ENCODE data around the gene ZNF234.
A peak's percentile ranks its signal among the peaks of the same experiment; 100 is the strongest.

The ZNF234 gene

DNA sequence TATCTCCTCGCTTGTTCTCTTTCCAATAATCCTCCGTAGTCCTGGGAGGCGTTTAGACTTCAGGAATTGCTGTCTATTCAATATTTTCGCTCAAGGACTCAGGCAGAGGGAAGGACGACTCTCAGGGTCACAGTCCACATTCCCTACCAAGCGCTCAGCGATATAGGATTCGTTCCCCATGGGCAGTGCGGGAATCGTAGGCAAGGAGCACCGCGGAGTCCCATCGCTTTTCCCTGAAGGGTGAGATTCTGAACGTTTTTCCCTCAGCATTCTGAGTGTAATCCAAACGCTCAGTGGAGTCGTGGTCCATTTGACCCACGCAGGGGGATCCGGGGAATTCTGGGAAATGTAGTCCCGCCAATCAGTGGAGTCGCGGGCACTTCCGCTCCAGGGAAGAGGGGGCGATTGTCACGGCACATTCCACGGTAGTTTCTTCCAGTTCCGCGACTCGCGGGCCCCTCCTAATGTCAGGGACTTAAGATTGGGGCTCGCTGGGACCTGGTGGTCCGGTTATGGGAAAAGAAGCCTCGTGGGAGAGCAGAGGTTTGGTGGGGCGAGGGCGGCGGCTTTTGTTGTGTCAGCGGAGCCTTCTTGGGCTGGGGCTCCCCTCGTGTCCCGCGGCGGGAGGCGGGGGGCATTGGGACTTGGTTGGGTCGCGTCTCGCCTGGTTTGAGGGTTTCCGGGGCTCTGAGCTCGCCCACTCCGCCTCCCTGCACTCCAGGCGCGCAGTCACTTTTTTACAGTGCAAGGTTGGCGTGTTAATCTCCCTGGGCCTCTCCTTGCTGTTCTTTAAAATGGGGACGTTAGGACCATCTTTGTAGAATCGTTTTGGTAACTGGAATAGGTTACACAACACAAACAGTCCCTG lies at the start of gene ZNF234:
TSS of gene ZNF234 (plus strand) at position 364 of the 868 bp plus-strand sequence. CDS start 3,079 bp downstream, outside the sequence.
- Histone ChIP-seq H3K27ac (ENCODE audit: low read length) (peak within 1 kb of the TSS; percentile 55), H3K9ac (ENCODE audit: low read length in 2 of 2) (peak within 1 kb of the TSS; percentile 69 to 92), H3K4me1 (ENCODE audit: control insufficient read depth, insufficient read depth, low read length) (peaks cover 12% of the 10 kb centered on the region), H3K4me3 (ENCODE audit: low read length in 2 of 2) (peak within 1 kb of the TSS; percentile 95 to 98), H3K9me3 (ENCODE audit: control insufficient read depth in 2 of 2, low read length in 2 of 2) (no peaks in the 10 kb centered on the region), H3K27me3 (ENCODE audit: control insufficient read depth in 1 of 2, insufficient read depth in 2 of 2, low read length in 2 of 2) (no peaks in the 10 kb centered on the region), H3K36me3 (ENCODE audit: control insufficient read depth in 2 of 2, insufficient read depth in 2 of 2, low read length in 2 of 2) (peaks cover 14 to 22% of the 10 kb centered on the region in 2 donors)

DNA sequence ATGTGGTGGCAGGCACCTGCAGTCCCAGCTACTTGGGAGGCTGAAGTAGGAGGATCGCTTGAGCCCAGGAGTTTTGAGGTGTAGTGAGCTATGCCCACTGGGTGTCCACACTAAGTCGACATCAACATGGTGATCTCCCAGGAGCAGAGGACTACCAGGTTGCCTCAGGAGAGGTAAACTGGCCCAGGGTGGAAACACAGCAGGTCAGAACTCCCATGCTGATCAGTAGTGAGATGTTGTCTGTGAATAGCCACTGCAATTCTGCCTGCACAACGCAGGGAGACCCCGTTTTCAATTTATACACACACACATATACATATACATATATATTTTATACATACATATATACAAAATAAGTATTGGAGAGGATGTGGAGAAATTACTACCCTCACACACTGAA lies 49.2 kb upstream of the ZNF234 start:
- H3K27me3 ChIP-seq (ENCODE audit: control insufficient read depth in 1 of 2, insufficient read depth in 2 of 2, low read length in 2 of 2), result no peaks in the 10 kb centered on the region
- no peaks in the 10 kb centered on the region for H3K9me3 ChIP-seq (ENCODE audit: control insufficient read depth in 2 of 2, low read length in 2 of 2)
- no peaks in the 10 kb centered on the region for H3K4me1 ChIP-seq (ENCODE audit: control insufficient read depth, insufficient read depth, low read length)
- peaks cover 0 to 4% of the 10 kb centered on the region in 2 donors for H3K36me3 ChIP-seq (ENCODE audit: control insufficient read depth in 2 of 2, insufficient read depth in 2 of 2, low read length in 2 of 2)
- no peak overlapping the region for H3K4me3 ChIP-seq (ENCODE audit: low read length in 2 of 2)
- no peak overlapping the region for H3K9ac ChIP-seq (ENCODE audit: low read length in 2 of 2)
- H3K27ac ChIP-seq (ENCODE audit: low read length), result no peak overlapping the region

DNA sequence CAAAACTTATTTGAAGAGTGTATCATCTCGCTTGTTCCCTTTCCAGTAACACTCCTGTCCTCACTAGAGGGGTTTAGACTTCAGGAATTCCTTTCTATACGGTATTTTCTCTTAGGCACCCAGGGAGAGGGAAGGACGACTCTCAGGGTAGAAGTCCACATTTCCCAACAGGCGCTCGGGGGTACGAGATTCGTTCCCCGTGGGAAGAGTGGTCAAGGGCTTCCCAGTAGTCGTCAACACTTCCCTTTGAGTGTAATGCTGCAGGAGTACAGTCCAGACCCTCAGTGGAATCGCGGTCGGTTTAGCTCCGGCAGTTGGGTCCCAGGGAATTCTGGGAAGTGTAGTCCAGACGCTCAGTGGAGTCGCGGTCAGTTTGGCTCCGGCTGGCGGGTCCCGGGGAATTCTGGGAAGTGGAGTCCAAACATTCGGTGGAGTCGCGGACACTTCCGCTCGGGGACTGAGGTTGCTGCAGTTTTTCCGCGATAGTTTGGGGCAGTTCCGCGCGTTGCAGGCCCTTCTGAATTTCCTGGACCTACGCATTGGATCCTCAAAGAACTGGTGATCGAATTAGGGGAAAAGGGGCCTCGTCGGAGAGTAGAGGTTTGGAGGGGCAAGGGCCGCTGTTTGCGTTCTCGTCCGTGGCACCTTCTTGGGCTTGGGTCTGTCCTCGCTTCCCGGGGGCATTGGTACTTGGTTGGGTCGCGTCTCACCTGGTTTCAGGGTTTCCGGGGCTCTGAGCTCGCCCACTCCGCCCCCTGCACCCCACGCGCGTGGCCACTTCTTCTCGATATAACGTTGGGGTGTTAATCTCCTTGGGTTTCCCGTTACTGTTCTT lies 47.2 kb upstream of the ZNF234 start, which contains the start of gene ZNF224:
TSS of gene ZNF224 (plus strand) at position 431 of the 835 bp plus-strand sequence. CDS start 3,513 bp downstream, outside the sequence.
- Histone ChIP-seq H3K27me3 (ENCODE audit: control insufficient read depth in 1 of 2, insufficient read depth in 2 of 2, low read length in 2 of 2) (no peaks in the 10 kb centered on the region), H3K9ac (ENCODE audit: low read length in 2 of 2) (peak within 1 kb of the TSS; percentile 72 to 80), H3K27ac (ENCODE audit: low read length) (peak within 1 kb of the TSS; percentile 47), H3K4me1 (ENCODE audit: control insufficient read depth, insufficient read depth, low read length) (no peaks in the 10 kb centered on the region), H3K4me3 (ENCODE audit: low read length in 2 of 2) (peak within 1 kb of the TSS; percentile 87 to 94), H3K9me3 (ENCODE audit: control insufficient read depth in 2 of 2, low read length in 2 of 2) (no peaks in the 10 kb centered on the region), H3K36me3 (ENCODE audit: control insufficient read depth in 2 of 2, insufficient read depth in 2 of 2, low read length in 2 of 2) (peaks cover 4 to 20% of the 10 kb centered on the region in 2 donors)

DNA sequence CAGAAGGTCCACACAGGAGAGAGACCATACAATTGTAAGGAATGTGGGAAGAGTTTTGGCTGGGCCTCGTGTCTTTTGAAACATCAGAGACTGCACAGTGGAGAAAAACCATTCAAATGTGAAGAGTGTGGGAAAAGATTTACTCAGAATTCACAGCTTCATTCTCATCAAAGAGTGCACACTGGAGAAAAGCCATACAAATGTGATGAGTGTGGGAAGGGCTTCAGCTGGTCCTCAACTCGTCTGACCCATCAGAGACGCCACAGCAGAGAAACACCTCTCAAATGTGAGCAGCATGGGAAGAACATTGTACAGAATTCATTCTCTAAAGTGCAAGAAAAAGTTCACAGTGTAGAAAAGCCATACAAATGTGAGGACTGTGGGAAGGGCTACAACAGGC lies 33.6 kb upstream of the ZNF234 start:
- Histone ChIP-seq H3K27me3 (ENCODE audit: control insufficient read depth in 1 of 2, insufficient read depth in 2 of 2, low read length in 2 of 2) (no peaks in the 10 kb centered on the region), H3K36me3 (ENCODE audit: control insufficient read depth in 2 of 2, insufficient read depth in 2 of 2, low read length in 2 of 2) (peaks cover 25 to 36% of the 10 kb centered on the region in 2 donors), H3K27ac (ENCODE audit: low read length) (no peak overlapping the region), H3K9me3 (ENCODE audit: control insufficient read depth in 2 of 2, low read length in 2 of 2) (peaks cover 25 to 27% of the 10 kb centered on the region in 2 donors), H3K4me3 (ENCODE audit: low read length in 2 of 2) (no peak overlapping the region), H3K9ac (ENCODE audit: low read length in 2 of 2) (no peak overlapping the region), H3K4me1 (ENCODE audit: control insufficient read depth, insufficient read depth, low read length) (peaks cover 5% of the 10 kb centered on the region)

DNA sequence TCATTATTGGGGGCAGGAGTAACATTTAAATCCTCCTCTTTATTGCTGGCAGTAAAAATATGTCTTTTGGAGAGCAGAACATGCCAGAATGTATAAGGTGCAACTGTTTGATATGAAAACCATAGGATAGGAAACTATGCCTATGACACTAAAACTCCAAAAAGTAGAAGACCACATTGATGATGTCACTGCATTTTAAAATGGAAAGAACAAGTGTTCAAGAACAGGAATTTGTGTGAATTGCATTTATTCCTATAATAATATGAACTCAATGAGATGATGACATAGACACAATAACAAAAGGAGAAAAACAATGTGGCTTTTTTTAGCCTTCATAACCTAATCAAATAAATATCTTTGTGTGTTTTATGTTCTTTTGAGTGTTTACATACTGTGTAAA lies 31.9 kb upstream of the ZNF234 start:
- Histone ChIP-seq H3K27me3 (ENCODE audit: control insufficient read depth in 1 of 2, insufficient read depth in 2 of 2, low read length in 2 of 2) (no peaks in the 10 kb centered on the region), H3K36me3 (ENCODE audit: control insufficient read depth in 2 of 2, insufficient read depth in 2 of 2, low read length in 2 of 2) (peaks cover 17 to 21% of the 10 kb centered on the region in 2 donors), H3K27ac (ENCODE audit: low read length) (no peak overlapping the region), H3K4me3 (ENCODE audit: low read length in 2 of 2) (no peak overlapping the region), H3K9ac (ENCODE audit: low read length in 2 of 2) (no peak overlapping the region), H3K9me3 (ENCODE audit: control insufficient read depth in 2 of 2, low read length in 2 of 2) (peaks cover 25 to 27% of the 10 kb centered on the region in 2 donors), H3K4me1 (ENCODE audit: control insufficient read depth, insufficient read depth, low read length) (peaks cover 12% of the 10 kb centered on the region)

DNA sequence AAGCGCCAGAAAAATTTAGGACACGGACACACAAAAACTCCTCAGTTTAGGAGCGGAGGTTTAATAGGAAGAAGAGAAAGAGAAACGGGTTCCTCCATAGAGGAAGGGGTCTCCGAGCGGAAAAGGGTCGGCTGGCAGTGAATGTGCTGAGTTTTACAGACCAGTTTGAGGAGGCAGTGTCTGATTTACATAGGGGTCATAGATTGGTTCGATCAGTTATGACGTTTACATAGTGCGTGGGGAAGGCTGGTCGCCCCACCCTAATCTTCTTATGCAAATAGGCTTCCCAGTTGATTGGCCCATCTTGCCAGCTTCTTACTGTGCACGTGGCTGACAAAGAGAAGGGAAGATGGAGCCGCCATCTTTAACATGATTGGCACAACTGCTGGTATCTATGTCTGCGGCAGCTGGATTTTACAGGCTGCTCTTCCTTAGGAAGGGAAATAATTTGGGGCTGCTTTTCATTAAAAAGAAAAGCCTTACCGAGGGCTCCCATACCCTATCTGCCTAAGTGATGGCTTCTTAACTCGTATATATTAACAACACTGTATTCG lies 29.4 kb upstream of the ZNF234 start:
- Histone ChIP-seq H3K4me1 (ENCODE audit: control insufficient read depth, insufficient read depth, low read length) (peaks cover 12% of the 10 kb centered on the region), H3K4me3 (ENCODE audit: low read length in 2 of 2) (peak overlapping the region; percentile 65 to 89), H3K9me3 (ENCODE audit: control insufficient read depth in 2 of 2, low read length in 2 of 2) (peaks cover 17 to 21% of the 10 kb centered on the region in 2 donors), H3K27me3 (ENCODE audit: control insufficient read depth in 1 of 2, insufficient read depth in 2 of 2, low read length in 2 of 2) (no peaks in the 10 kb centered on the region), H3K27ac (ENCODE audit: low read length) (no peak overlapping the region), H3K36me3 (ENCODE audit: control insufficient read depth in 2 of 2, insufficient read depth in 2 of 2, low read length in 2 of 2) (peaks cover 11 to 18% of the 10 kb centered on the region in 2 donors), H3K9ac (ENCODE audit: low read length in 2 of 2) (no peak overlapping the region)

DNA sequence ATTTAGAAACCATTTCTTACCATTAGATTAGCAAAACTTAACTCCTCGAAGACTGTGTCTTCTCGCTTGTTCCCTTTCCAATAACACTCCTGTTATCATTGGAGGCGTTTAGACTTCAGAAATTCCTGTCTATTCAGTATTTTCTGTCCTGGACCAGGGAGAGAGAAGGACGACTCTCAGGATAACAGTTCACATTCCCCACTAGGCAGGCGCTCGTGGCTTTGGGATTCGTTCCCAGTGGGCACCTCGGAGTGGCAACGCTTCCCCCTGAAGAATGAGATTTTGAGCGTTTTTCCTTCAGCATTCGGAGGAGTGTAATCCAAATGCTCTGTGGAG lies 28.6 kb upstream of the ZNF234 start:
- no peak overlapping the region for H3K27ac ChIP-seq (ENCODE audit: low read length)
- peak overlapping the region; percentile 69 to 92 for H3K9ac ChIP-seq (ENCODE audit: low read length in 2 of 2)
- H3K9me3 ChIP-seq (ENCODE audit: control insufficient read depth in 2 of 2, low read length in 2 of 2), result peaks cover 10 to 13% of the 10 kb centered on the region in 2 donors

DNA sequence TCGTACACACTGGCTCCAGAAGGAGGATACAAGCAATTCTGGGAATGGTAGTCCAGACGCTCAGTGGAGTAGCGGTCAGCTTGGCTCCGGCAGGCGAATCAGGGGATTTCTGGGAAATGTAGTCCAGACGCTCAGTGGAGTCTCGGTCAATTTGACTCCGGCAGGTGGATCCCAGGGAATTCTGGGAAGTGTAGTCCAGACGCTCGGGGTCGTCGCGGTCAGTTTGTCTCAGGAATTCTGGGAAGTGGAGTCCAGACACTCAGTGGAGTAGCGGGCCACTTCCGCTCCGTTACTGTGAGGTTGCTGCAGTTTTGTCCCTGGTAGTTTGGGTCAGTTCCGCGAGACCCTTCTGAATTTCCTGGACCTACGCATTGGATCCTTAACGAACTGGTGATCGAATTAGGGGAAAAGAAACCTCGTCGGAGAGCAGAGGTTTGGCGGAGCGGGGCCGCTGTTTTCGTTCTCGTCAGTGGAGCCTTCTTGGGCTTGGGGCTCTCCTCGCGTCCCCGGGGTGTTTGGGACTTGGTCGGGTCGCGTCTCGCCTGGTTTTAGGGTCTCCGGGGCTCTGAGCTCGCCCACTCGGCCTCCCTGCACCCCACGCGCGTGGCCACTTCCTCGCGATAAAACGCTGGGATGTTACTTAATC lies 28.1 kb upstream of the ZNF234 start, which contains the start of gene ZNF225:
TSS of gene ZNF225 (plus strand) at position 262 of the 646 bp plus-strand sequence. CDS start 2,429 bp downstream, outside the sequence.
- H3K27ac ChIP-seq (ENCODE audit: low read length), result peak within 1 kb of the TSS; percentile 77
- H3K9me3 ChIP-seq (ENCODE audit: control insufficient read depth in 2 of 2, low read length in 2 of 2), result peaks cover 7 to 8% of the 10 kb centered on the region in 2 donors
- no peaks in the 10 kb centered on the region for H3K27me3 ChIP-seq (ENCODE audit: control insufficient read depth in 1 of 2, insufficient read depth in 2 of 2, low read length in 2 of 2)
- H3K9ac ChIP-seq (ENCODE audit: low read length in 2 of 2), result peak within 1 kb of the TSS; percentile 87 to 92
- peaks cover 13% of the 10 kb centered on the region in 2 donors for H3K36me3 ChIP-seq (ENCODE audit: control insufficient read depth in 2 of 2, insufficient read depth in 2 of 2, low read length in 2 of 2)
- peak within 1 kb of the TSS; percentile 85 to 89 for H3K4me3 ChIP-seq (ENCODE audit: low read length in 2 of 2)
- H3K4me1 ChIP-seq (ENCODE audit: control insufficient read depth, insufficient read depth, low read length), result peaks cover 12% of the 10 kb centered on the region

More for the DNA sequence above, 28.6 kb upstream of the ZNF234 start:
- Histone ChIP-seq H3K4me1 (ENCODE audit: control insufficient read depth, insufficient read depth, low read length) (peaks cover 12% of the 10 kb centered on the region), H3K36me3 (ENCODE audit: control insufficient read depth in 2 of 2, insufficient read depth in 2 of 2, low read length in 2 of 2) (peaks cover 9 to 14% of the 10 kb centered on the region in 2 donors), H3K27me3 (ENCODE audit: control insufficient read depth in 1 of 2, insufficient read depth in 2 of 2, low read length in 2 of 2) (no peaks in the 10 kb centered on the region), H3K4me3 (ENCODE audit: low read length in 2 of 2) (peak overlapping the region; percentile 65 to 89)

DNA sequence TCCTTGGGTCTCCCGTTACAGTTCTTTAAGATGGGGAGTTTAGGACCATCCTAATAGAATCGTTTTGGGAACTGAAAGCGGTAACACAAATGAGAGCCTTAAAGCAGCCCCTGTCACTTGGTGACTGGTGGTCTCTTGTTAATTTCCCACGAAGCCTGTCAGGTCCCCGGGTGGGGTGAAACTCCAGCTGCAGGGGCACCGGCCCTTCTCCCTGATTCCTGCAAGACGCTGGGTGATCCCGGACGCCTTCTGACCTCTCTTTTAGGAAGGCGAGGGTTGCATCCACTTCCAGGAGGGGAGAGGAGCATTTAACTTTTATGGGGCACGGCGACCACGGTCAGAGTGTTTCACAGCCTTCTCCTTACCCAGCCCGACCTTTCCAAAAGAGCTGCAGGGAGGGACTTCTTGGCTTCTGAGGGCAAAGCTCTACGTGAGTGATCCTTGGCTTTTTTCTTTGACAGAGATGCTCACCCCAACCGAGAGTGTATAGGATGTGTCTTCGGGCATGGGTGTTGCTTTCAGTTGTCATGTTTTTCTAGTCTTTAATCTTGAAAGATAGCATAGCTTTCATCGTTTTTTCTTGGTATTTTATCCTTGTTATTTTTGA lies 27.5 kb upstream of the ZNF234 start:
- Histone ChIP-seq H3K27me3 (ENCODE audit: control insufficient read depth in 1 of 2, insufficient read depth in 2 of 2, low read length in 2 of 2) (no peaks in the 10 kb centered on the region), H3K9me3 (ENCODE audit: control insufficient read depth in 2 of 2, low read length in 2 of 2) (peaks cover 7 to 8% of the 10 kb centered on the region in 2 donors), H3K4me1 (ENCODE audit: control insufficient read depth, insufficient read depth, low read length) (peaks cover 12% of the 10 kb centered on the region), H3K27ac (ENCODE audit: low read length) (peak overlapping the region; percentile 77), H3K36me3 (ENCODE audit: control insufficient read depth in 2 of 2, insufficient read depth in 2 of 2, low read length in 2 of 2) (peaks cover 17% of the 10 kb centered on the region in 2 donors), H3K9ac (ENCODE audit: low read length in 2 of 2) (peak overlapping the region; percentile 87 to 92), H3K4me3 (ENCODE audit: low read length in 2 of 2) (peak overlapping the region; percentile 85 to 89)
